Measurements from ENCODE around the gene DERL3. TPM values are rescaled to one million over a fixed set of nuclear protein-coding genes. Genes with fewer than 3 reads are reported as not detected.
"Not testable (repeated sequence)": the region's sequence is repeated elsewhere in the genome, so short reads cannot be mapped to it uniquely, and the experiment has no call there.

Gene DERL3
- polyA plus RNA-seq (ENCODE audit: insufficient read depth in 1 of 5, insufficient read length in 5 of 5, low replicate concordance in 1 of 5): 1 to 10 TPM; 3.5 to 5.3 (median 3.9) TPM
- long read RNA-seq, donor 1, partial matches to known transcripts: 0 of 2 reads
- long read RNA-seq, donor 1, other reads (novel, unspliced or antisense): 0 of 2 reads
- long read RNA-seq, donor 2: 0 reads
- long read RNA-seq, donor 3, partial matches to known transcripts: 0 of 2 reads
- long read RNA-seq, donor 3, other reads (novel, unspliced or antisense): 0 of 2 reads
- long read RNA-seq, donor 4: 0 reads
- long read RNA-seq, donor 5: 0 reads
- long read RNA-seq, donor 6, partial matches to known transcripts: 0 of 2 reads
- long read RNA-seq, donor 6, other reads (novel, unspliced or antisense): 0 of 2 reads
- long read RNA-seq, donor 7, partial matches to known transcripts: 0 of 1 reads
- long read RNA-seq, donor 7, other reads (novel, unspliced or antisense): 0 of 1 reads
- long read RNA-seq, donor 8: 0 reads

DNA sequence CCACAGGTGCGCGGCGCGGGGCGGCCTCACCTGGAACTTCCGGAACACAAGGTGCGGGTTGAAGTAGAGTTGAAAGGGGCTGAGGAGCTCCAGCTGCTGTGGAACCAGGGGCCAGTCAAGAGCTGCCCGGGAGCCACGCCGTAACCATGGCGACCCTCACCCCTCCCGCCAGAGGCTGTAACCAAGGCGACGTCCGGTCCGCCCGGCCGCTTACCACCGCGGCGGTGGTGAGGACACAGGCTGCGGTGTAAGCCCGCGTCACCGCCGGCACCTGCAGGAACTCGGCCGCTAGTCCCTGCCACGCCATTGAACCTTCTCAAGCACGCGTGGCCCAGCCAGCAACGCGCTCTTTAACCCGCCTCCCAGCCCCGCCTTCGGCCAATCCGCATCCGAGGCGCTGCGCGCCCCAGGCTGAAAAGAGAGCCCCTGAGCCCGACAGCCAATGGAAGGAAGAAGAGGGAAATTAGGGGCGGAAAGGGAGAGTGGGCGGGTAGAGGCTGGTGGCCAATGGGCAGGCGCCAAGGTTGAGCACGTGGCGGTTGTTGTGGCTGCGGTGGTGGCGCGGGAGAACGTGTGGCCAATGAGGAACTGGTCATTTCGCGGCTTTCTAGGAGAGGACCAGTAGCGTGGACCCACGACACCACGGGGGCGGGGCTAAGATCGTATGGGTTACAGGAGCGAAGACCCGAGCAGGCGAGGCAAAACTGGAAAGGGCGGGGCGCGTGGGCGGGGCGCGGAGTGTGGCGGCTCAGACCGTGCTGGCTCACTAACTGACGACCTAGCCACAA lies at the start of gene DERL3:
TSS of gene DERL3 (minus strand) at position 326 of the 788 bp plus-strand sequence. CDS start at position 307, 19 bp downstream.
- DNase-seq: peak; percentile 85 to 86

DNA sequence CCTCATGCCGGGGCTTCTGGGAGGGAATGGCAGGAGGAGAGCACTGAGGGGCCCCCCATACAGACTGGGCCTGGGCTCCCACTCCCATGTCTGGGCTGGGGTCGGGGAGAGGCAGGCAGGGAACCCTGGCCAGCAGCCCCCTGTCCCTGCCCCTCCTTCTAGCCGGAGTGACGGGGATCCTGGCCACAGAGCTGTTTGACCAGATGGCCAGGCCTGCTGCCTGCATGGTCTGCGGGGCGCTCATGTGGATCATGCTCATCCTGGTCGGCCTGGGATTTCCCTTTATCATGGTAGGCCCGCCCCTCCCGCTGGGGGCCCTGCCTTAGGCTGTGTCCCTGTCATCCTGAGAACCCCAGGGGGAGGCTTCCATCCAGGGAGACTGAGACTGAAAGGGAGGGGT lies 45.3 kb upstream of the DERL3 start:
- DNase-seq: no peak

- DNase-seq: no peak
Observed at GRCh38 chr22:23883658-23884057, 44.9 kb upstream of the DERL3 start.

- no peak for DNase-seq
Observed at GRCh38 chr22:23882370-23882769, 43.6 kb upstream of the DERL3 start.

GRCh38 chr22:23878219-23878618 lies 39.4 kb upstream of the DERL3 start:
- DNase-seq: no peak

GRCh38 chr22:23877566-23877965 lies 38.8 kb upstream of the DERL3 start:
- no peak for DNase-seq

- no peak for DNase-seq
Observed at GRCh38 chr22:23875801-23876200, 37.0 kb upstream of the DERL3 start.

- no peak for DNase-seq
Observed at GRCh38 chr22:23874871-23875270, 36.1 kb upstream of the DERL3 start.

- no peak for DNase-seq
Observed at GRCh38 chr22:23868580-23868979, 29.8 kb upstream of the DERL3 start.

DNA sequence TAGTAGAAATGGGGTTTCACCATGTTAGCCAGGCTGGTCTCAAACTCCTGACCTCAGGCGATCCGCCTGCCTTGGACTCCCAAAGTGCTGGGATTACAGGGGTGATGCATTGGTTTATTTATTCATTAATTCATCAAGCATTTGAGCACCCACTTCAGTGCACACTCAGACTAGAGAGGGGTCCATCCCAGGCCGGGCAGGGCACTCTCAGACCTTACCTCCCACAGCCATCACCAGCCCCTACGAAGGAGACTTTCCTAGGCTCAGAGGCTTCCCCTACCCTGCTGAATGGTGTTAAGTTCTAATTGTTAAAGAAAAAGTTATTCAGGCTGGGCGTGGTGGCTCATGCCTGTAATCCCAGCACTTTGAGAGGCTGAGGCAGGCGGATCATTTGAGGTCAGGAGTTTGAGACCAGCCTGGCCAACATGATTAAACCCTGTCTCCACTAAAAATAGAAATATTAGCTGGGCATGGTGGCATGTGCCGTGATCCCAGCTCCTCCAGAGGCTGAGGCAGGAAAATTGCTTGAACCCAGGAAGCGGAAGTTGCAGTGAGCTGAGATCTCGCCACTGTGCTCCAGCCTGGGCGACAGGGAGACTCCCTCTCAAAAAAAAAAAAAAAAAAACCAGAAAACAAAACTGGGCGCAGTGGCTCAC lies 25.8 kb upstream of the DERL3 start:
- DNase-seq: not testable (repeated sequence)

DNA sequence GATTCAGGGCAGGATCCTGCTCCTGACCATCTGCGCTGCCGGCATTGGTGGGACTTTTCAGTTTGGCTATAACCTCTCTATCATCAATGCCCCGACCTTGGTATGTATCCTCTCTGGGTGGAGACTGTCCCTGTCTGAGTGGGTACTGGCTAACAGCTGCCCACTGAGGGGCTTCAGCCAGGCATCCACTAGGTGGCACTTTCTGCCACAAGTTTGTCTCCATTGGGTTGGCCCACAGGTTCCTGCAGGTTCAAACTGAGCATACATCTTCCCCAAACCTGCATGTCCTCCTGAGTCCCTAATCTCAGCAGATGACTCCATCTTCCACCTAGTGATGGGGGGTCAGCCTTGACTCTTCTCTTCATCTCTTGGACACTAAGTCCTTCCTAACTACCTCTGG lies 23.3 kb upstream of the DERL3 start:
- DNase-seq: no peak

GRCh38 chr22:23860187-23860586 lies 21.4 kb upstream of the DERL3 start:
- not testable (repeated sequence) for DNase-seq

GRCh38 chr22:23859201-23859600 lies 20.4 kb upstream of the DERL3 start:
- DNase-seq: no peak

GRCh38 chr22:23858484-23858815 lies 19.6 kb upstream of the DERL3 start:
- DNase-seq: no peak

- DNase-seq: peak; percentile 97 to 98
Observed at GRCh38 chr22:23857606-23858483, 19.0 kb upstream of the DERL3 start, which contains the start of gene SLC2A11. TSS of gene SLC2A11 (plus strand) at chr22:23857875. CDS start at chr22:23858000, 125 bp downstream.

DNA sequence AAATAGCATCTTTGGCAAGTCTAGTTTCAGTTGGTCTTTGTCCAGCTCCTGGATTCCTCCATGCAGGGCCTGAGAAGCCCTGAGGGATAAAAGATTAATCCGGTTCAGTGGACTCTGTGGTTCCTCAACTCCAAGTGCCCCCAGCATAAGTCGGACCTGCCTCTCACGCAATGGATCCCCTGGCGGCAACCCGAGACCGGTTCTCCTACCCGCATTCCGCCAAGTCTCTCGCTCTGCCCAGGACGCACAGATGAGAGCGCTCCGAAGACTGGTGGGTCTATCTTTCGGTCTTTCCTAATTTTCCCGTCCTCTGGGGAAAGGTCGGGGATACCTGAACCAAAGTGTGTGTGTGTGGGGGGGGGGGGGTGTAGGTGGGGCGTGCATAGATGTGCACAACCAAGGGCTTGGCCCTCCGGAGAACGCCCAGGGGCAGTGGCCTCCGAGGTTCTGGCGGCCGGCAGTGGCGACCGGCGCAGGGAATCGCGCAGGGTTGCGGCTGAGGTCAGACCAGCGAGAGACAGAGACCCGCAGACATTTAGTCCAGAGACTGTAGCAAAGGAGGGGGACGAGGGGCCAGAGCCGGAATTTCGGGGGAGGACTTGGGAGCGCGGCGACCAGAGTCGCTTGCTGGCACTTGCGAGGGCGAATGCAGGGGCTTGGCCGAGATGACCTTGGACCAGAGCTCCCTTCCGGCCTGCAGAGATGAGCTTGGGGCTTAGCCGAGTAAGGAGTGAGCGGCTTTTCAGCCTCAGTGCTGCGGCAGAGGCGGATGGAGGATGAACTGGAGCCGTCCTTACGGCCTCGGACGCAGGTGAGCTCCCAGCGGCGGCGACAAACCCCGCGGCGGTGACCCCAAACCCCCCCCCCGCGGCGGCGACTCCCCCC lies 18.2 kb upstream of the DERL3 start:
- DNase-seq: peak in 1 of 2 donors; percentile 33

DNA sequence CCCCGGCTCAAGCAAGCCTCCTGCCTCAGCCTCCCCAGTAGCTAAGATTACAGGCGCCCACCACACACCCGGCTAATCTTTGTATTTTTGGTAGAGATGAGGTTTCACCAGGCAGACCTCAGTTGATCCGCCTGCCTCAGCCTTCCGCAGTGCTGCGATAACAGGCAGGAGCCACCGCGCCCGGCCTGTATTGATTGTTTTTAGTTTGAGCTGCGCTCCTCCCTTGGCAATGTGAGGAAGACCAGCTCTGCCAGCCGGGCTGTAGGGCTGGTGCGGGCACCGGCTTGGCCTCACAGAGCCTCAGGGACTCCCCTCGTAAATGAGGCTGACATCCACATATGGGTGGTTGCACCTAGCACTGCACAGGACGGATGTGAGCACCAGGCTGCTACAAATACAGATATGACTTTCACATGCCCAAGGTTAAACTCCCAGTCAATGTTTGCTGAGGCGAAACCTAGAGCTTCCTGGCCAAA lies 11.4 kb upstream of the DERL3 start:
- DNase-seq: no peak

DNA sequence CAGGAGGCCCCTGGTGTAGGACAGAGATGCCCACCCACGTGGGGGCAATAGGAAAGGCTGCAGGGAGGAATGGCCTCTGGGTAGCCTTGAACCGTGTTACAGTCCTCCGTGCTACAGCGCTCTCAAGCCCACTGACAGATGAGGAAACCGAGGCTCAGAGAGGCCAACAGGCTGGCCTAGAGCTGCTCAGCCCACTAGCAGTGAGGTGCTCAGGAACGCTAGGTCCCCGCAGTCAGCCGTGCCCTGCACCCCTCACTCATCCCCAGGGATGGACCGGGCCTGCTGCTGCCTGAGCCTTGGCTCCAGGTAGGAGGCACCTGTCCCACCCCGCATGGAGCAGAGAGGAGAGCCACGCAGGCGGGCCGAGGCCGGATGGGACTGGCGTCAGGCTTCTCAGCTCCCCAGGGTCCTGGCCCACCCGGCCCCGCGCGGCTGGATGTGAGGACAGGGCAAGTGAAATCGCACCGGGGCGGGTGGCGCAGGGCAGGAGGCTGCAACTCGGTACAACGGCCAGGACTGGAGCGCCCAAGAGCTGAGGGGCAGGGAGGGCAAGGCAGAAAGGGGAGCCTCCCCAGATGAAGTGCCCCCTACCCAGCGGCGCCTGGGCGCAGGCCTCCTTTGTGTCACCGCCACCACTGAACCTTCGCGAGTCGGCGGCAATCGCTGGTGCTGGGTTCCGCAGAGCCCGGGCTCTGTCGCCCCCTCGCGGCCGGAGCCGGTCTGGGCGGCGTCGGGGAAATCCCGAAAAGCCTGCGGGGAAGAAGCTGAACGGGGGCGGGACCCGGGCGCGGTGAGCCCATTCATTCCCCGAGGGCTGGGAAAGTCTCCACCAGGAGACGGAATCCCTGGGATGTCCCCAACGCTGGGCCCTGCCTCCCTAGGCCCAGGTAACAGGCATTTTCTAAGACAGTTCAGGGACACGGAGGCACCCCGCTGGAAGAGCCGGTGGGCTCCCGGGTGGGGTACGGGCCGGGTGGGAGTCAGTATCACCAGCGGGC lies 10.5 kb upstream of the DERL3 start:
- peak; percentile 70 for DNase-seq

Data from right lung (tissue), 10 donors.